Transverse colon (tissue), 4 donors: Measurements from ENCODE around the gene TSR3. TPM values are rescaled to one million over a fixed set of nuclear protein-coding genes. Genes with fewer than 3 reads are reported as not detected.
A peak's percentile ranks its signal among the peaks of the same experiment; 100 is the strongest.

ENCODE experiments used
- DNase-seq: peaks from one replicate; pipeline ENCODE4 v3.0.0-alpha.2; 2019
- H3K27ac ChIP-seq, 4 donors: fragments of 200-600 bp; sonication (generic); 2 replicates each; pipeline ENCODE4 v1.5.1; 2016 to 2018; ENCODE audit warnings: inconsistent platforms in 4 of 4
- H3K27me3 ChIP-seq: fragments of 200-600 bp; sonication (generic); 2 replicates; pipeline ENCODE4 v1.5.1; 2017; ENCODE audit warnings: inconsistent platforms
- H3K36me3 ChIP-seq, 4 donors: fragments of 200-600 bp; sonication (generic); 2 replicates each; pipeline ENCODE4 v1.5.1; 2017 to 2019; ENCODE audit warnings: inconsistent platforms in 4 of 4
- H3K4me1 ChIP-seq, 4 donors: fragments of 200-600 bp; sonication (generic); 2 replicates each; pipeline ENCODE4 v1.5.1; 2017 to 2020; ENCODE audit warnings: inconsistent platforms in 4 of 4
- H3K4me3 ChIP-seq, 4 donors: fragments of 200-600 bp; sonication (generic); 1 replicate in 1 of 4; 2 replicates in 3 of 4; pipeline versions ENCODE4 v1.5.1 to v1.6.1; 2017 to 2019; ENCODE audit warnings: inconsistent platforms in 4 of 4
- H3K9me3 ChIP-seq, 2 donors: fragments of 200-600 bp; sonication (generic); 2 replicates each; pipeline ENCODE4 v1.5.1; 2017 to 2019; ENCODE audit warnings: inconsistent platforms in 2 of 2
- EP300 ChIP-seq: sonication (generic); formaldehyde crosslinking; IDR thresholded peaks from one replicate; pipeline ENCODE4 v1.6.1; 2017; ENCODE audit warnings: antibody characterized with exemption, low read depth
- POLR2A ChIP-seq: fragments of 450-650 bp; IDR thresholded peaks from one replicate; pipeline ENCODE4 v1.6.1; 2016; ENCODE audit warnings: antibody characterized with exemption, mild to moderate bottlenecking, moderate library complexity
- POLR2AphosphoS5 ChIP-seq, 3 donors: sonication (generic); formaldehyde crosslinking; IDR thresholded peaks; one replicate each; pipeline ENCODE4 v1.6.1; 2016; ENCODE audit warnings: antibody characterized with exemption in 3 of 3
- WGBS, 2 donors: methylation state at CpG; one replicate each; pipeline ENCODE4 v1.1.5; 2018; ENCODE audit warnings: low coverage in 1 of 2; 5-methylcytosine and 5-hydroxymethylcytosine counted together
- in situ Hi-C, 4 donors: fragments of 200-750 bp; cut with MboI; loops; one replicate each; pipeline versions ENCODE4 v1.15.0 to v1.15.1; 2017; ENCODE audit warnings: low sequenced_read_pairs in 3 of 4, low pct_ligation_motif_present in 1 of 4, low pct_unique_long_range_greater_than_20kb in 1 of 4
- intact Hi-C: fragments of 100-400 bp; cut with DNase I; formaldehyde crosslinking; loops from one replicate; pipeline ENCODE4 v1.15.1; 2023; ENCODE audit warnings: low total_unique reads
- total RNA-seq, 4 donors: library from RNA; depleted of rRNA; stranded (reverse); fragments of >200 nt; gene quantifications; one replicate each; pipeline ENCODE4 v1.1.0, GENCODE V29; 2016
- TF ChIP-seq, protein P1 (sequence below), 5 experiments: fragments of 200-600 bp in 3 of 5; fragments of 450-650 bp in 2 of 5; sonication (generic) in 3 of 5; IDR thresholded peaks; 1 replicate in 2 of 5; 2 replicates in 3 of 5; pipeline ENCODE4 v1.5.1; 2016 to 2017; ENCODE audit warnings: antibody characterized with exemption in 5 of 5, inconsistent platforms in 3 of 5, mild to moderate bottlenecking in 2 of 5, moderate library complexity in 1 of 5

Gene TSR3
- total RNA-seq, 4 donors from 2014 or later, result 56.4 to 135 (median 75.3) TPM

DNA sequence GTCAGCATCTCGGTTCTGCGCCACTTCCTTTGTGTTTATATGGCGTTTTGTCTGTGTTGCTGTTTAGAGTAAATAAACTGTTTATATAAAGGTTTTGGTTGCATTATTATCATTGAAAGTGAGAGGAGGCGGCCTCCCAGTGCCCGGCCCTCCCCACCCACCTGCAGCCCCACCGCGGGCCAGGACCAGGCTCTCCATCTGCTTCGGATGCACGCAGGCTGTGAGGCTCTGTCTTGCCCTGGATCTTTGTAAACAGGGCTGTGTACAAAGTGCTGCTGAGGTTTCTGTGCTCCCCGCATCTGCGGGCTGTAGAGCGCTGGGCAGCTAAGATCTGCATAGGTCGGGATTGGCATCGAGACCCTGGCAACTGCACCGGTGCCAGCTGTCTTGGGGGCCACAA, 26.4 kb downstream of the TSR3 start:
- no peak overlapping the region for H3K4me3 ChIP-seq
- no peak for DNase-seq
- H3K4me1 ChIP-seq, result no peaks in the 10 kb centered on the region
- TF ChIP-seq POLR2A (no peak), EP300 (no peak)
- H3K36me3 ChIP-seq, result peaks cover 0 to 27% (median 11%) of the 10 kb centered on the region in 4 donors
- H3K9me3 ChIP-seq, result no peaks in the 10 kb centered on the region
- intact Hi-C loops (no loop called here), in situ Hi-C loops (no loop called here)
- H3K27me3 ChIP-seq, result no peaks in the 10 kb centered on the region
- 88% methylated on average over 15 of the region's 15 CpGs; no CpG with 5 or more reads in 1 of the 2 donors for WGBS, 2 donors
- peak overlapping the region in 2 of 4 donors; percentile 25 to 51 for H3K27ac ChIP-seq

DNA sequence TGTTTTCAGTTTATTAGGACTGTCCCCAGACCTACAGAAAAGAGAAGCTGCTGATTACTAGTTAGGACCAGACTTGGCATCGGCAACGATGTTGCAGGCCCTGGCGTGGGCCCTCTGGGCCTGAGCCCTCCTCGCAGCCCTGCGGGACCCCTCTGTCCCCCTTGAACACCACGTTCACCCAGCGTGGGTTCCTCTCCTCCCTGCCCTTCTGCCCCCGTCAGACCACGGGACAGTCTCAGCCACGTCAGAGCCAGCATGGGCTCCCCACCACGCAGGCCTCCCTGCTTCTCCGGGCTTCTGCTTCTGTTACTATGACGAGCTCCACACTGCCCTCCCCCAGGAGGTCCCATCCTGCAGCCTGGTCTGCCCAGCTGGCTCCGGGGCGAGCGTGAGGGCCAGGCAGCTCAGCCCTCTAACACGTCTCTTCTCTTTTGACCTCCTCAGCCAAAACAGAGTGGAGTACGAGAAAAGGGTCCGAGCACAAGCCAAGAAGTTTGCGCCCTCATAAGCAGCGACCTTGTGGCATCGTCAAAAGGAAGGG, 27.3 kb downstream of the TSR3 start:
- TF ChIP-seq POLR2AphosphoS5 (IDR thresholded peaks at IDR 0.05) (no peak), EP300 (no peak), POLR2A (no peak)
- TF ChIP-seq, protein P1, sequence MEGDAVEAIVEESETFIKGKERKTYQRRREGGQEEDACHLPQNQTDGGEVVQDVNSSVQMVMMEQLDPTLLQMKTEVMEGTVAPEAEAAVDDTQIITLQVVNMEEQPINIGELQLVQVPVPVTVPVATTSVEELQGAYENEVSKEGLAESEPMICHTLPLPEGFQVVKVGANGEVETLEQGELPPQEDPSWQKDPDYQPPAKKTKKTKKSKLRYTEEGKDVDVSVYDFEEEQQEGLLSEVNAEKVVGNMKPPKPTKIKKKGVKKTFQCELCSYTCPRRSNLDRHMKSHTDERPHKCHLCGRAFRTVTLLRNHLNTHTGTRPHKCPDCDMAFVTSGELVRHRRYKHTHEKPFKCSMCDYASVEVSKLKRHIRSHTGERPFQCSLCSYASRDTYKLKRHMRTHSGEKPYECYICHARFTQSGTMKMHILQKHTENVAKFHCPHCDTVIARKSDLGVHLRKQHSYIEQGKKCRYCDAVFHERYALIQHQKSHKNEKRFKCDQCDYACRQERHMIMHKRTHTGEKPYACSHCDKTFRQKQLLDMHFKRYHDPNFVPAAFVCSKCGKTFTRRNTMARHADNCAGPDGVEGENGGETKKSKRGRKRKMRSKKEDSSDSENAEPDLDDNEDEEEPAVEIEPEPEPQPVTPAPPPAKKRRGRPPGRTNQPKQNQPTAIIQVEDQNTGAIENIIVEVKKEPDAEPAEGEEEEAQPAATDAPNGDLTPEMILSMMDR (IDR thresholded peaks at IDR 0.05), result no peak
- Histone ChIP-seq H3K27me3 (no peaks in the 10 kb centered on the region), H3K4me1 (no peaks in the 10 kb centered on the region), H3K36me3 (peaks cover 0 to 36% (median 16%) of the 10 kb centered on the region in 4 donors), H3K9me3 (no peaks in the 10 kb centered on the region), H3K4me3 (no peak overlapping the region), H3K27ac (no peak overlapping the region)
- in situ Hi-C loops, result no loop called here
- no peak for DNase-seq
- intact Hi-C loops, result no loop called here
- WGBS, 2 donors, result 81 to 87% methylated on average over 9 to 22 of the region's 22 CpGs

DNA sequence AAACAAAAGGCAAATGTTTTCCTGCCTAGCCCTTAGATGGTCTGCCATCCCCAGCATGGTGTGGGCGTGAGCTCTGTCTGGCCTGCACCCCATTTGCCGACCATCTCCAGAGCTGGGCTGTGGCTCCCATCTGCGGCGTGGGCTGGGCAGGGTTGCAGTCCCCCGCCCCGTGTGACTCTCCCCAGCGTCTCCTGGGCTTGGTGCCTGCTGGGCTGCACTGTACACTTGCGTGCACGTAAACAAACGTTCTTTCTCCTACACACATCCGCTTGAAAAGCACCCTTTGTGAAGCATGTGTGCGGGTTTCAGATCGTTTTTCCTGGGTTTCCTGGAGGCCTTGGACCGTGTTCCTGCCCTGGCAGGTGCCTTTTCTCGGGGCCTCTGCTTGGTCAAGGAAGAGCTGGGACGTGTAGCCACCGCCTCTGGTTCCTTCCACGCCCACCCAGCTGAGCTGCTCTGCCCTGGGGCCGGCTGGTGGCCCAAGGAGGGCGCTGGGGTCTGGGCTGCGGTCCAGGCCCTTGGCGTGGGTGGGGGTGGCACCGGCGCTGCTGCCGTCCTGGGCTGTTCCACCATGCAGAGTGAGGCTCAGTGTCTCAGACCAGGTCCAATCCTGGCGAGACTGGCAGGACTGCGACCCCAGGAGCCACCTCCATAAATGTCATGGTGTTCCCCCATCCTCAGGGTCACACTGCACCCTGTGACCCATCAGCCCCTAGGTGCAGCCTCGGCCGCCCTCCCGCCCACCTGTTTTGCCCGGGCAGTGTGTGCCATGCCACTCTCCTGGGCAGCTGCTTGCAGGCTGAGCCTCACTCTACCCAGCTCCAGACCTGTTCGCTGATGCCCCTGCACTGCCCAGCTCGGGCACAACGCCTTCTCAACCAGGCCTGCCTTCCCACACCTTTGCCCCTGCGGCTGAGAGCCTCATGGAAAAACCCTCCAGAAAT, 28.1 kb downstream of the TSR3 start:
- intact Hi-C loops, result no loop called here
- H3K36me3 ChIP-seq, result peaks cover 0 to 44% (median 18%) of the 10 kb centered on the region in 4 donors
- TF ChIP-seq POLR2A (no peak), POLR2AphosphoS5 (IDR thresholded peaks at IDR 0.05) (no peak), EP300 (no peak)
- TF ChIP-seq, protein P1 (IDR thresholded peaks at IDR 0.05), result no peak

GRCh38 chr16:1322407-1322806, 29.3 kb downstream of the TSR3 start:
- no peaks in the 10 kb centered on the region for H3K4me1 ChIP-seq
- H3K36me3 ChIP-seq, result peaks cover 0 to 56% (median 24%) of the 10 kb centered on the region in 4 donors
- no peaks in the 10 kb centered on the region for H3K9me3 ChIP-seq
- in situ Hi-C loops, result no loop called here
- TF ChIP-seq, protein P1 (IDR thresholded peaks at IDR 0.05), result no peak
- no peak for TF ChIP-seq POLR2A
- no peak for TF ChIP-seq POLR2AphosphoS5 (IDR thresholded peaks at IDR 0.05)
- TF ChIP-seq EP300, result no peak
- WGBS, 2 donors, result 67 to 89% methylated on average over 1 to 8 of the region's 8 CpGs
- no peak for DNase-seq
- intact Hi-C loops, result no loop called here
- no peaks in the 10 kb centered on the region for H3K27me3 ChIP-seq
- H3K4me3 ChIP-seq, result no peak overlapping the region
- H3K27ac ChIP-seq, result no peak overlapping the region

More for the DNA sequence above, 28.1 kb downstream of the TSR3 start:
- 85% methylated on average over 35 of the region's 35 CpGs; no CpG with 5 or more reads in 1 of the 2 donors for WGBS, 2 donors
- no peak overlapping the region for H3K4me3 ChIP-seq
- H3K9me3 ChIP-seq, result no peaks in the 10 kb centered on the region
- H3K4me1 ChIP-seq, result no peaks in the 10 kb centered on the region
- H3K27me3 ChIP-seq, result no peaks in the 10 kb centered on the region
- no peak for DNase-seq
- H3K27ac ChIP-seq, result no peak overlapping the region
- in situ Hi-C loops, result no loop called here
